Measurements from ENCODE around the gene TTLL3.

GRCh38 chr3:9794400-9794799 is 15.7 kb upstream of the TTLL3 start:
- TF ChIP-seq CTCF (CRISPR knock-in tag; IDR thresholded peaks at IDR 0.05) (no peak), SOX6 (IDR thresholded peaks at IDR 0.05) (no peak), SOX6 (CRISPR knock-in tag; IDR thresholded peaks at IDR 0.05) (no peak)

Data from HepG2 (cell line).